Neuron (in vitro differentiated cells): ENCODE results near the gene BCR.

ENCODE experiments used
- H2AFZ ChIP-seq: one replicate; pipeline ENCODE4 v1.6.1; 2013; ENCODE audit warnings: low read depth, mild to moderate bottlenecking, inconsistent platforms, low read length, moderate library complexity
- H3K27me3 ChIP-seq: one replicate; pipeline ENCODE4 v1.6.1; 2013; ENCODE audit warnings: low read length; ENCODE audit not compliant: insufficient read depth
- H3K36me3 ChIP-seq: one replicate; pipeline ENCODE4 v1.6.1; 2013; ENCODE audit warnings: low read length; ENCODE audit not compliant: insufficient read depth
- H3K4me1 ChIP-seq: one replicate; pipeline ENCODE4 v1.6.1; 2013; ENCODE audit warnings: low read length; ENCODE audit not compliant: insufficient read depth
- H3K4me3 ChIP-seq: 2 replicates; pipeline ENCODE4 v1.5.1; 2013; ENCODE audit warnings: mild to moderate bottlenecking, low read length, moderate library complexity
- H3K9me3 ChIP-seq: one replicate; pipeline ENCODE4 v1.6.1; 2013; ENCODE audit warnings: low read length

Gene BCR

DNA sequence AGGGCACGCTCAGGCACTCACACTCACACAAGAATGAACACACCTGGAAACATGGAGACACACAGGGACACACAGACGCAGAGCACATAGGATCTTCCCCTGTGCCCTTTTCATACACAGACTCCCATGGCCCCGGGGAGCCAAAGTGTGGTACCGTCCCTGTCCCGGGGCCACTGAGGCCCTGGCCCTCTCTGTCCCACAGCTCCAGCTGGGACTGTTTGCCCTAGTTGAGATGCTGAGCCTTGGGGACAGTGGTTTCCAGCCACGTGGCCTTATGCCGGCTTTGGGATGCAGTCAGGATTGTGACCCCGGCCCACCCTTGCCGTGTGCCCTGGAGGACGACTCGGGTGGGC, 100.7 kb downstream of the BCR start:
- no peaks in the 10 kb centered on the region for H3K27me3 ChIP-seq
- H3K4me3 ChIP-seq = no peak overlapping the region
- H3K36me3 ChIP-seq = peaks cover 79% of the 10 kb centered on the region
- H3K9me3 ChIP-seq = no peaks in the 10 kb centered on the region
- H2AFZ ChIP-seq = no peak overlapping the region
- peaks cover 4% of the 10 kb centered on the region for H3K4me1 ChIP-seq

- H2AFZ ChIP-seq = no peak overlapping the region
- no peaks in the 10 kb centered on the region for H3K9me3 ChIP-seq
- no peak overlapping the region for H3K4me3 ChIP-seq
- peaks cover 4% of the 10 kb centered on the region for H3K4me1 ChIP-seq
- H3K36me3 ChIP-seq = peaks cover 78% of the 10 kb centered on the region
- no peaks in the 10 kb centered on the region for H3K27me3 ChIP-seq
Measured at GRCh38 chr22:23281406-23282088, 101.2 kb downstream of the BCR start.

DNA sequence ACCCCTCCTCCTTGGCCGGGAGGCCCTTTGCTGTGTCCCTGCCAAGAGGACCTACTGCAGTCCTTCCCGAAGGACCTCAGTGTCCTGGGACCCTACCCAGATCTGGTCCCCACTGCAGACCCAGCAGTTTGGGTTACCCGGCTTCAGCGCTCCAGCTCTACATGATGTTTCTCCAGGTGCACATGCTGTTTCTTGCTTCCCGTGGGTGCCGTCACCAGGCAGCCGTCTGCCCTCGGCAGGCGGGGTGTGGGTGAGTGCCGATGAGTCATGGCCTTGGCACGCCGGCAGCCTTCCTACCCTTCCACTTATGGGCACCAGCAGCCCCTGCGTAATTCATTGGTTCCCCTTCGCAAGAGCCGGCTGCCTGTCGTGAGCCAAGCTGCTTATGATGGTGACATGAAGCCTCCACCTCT, 101.8 kb downstream of the BCR start:
- H2AFZ ChIP-seq = no peak overlapping the region
- peaks cover 4% of the 10 kb centered on the region for H3K4me1 ChIP-seq
- no peak overlapping the region for H3K4me3 ChIP-seq
- peaks cover 77% of the 10 kb centered on the region for H3K36me3 ChIP-seq
- no peaks in the 10 kb centered on the region for H3K9me3 ChIP-seq
- no peaks in the 10 kb centered on the region for H3K27me3 ChIP-seq

DNA sequence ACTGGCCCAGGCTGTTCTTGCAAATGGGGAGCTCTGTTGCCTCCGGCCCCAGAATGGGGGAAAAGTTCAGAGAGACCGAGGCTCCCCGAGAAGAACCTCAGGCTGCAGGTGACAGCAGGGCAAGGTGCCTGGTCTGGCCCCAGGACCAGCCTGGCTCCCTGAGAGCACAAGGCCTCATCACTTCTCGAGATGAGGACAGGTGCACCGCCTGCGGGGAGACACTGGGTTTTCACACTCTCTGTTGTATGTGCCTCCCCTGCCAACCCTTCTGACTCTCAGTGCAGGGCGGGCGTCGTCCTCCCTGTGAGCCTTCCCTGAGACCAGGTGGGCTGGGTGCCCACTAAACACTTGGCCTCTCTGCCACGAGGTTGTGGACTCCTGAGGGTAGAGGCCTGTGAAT, 102.2 kb downstream of the BCR start:
- H2AFZ ChIP-seq = no peak overlapping the region
- H3K9me3 ChIP-seq = no peaks in the 10 kb centered on the region
- H3K4me3 ChIP-seq = no peak overlapping the region
- H3K4me1 ChIP-seq = peaks cover 4% of the 10 kb centered on the region
- peaks cover 77% of the 10 kb centered on the region for H3K36me3 ChIP-seq
- no peaks in the 10 kb centered on the region for H3K27me3 ChIP-seq

GRCh38 chr22:23282986-23283385, 102.7 kb downstream of the BCR start:
- Histone ChIP-seq H3K27me3 (no peaks in the 10 kb centered on the region), H3K36me3 (peaks cover 80% of the 10 kb centered on the region), H3K4me3 (no peak overlapping the region), H3K4me1 (peaks cover 4% of the 10 kb centered on the region), H2AFZ (no peak overlapping the region), H3K9me3 (no peaks in the 10 kb centered on the region)

- Histone ChIP-seq H3K36me3 (peaks cover 75% of the 10 kb centered on the region), H3K27me3 (no peaks in the 10 kb centered on the region), H3K4me1 (peaks cover 4% of the 10 kb centered on the region), H3K9me3 (no peaks in the 10 kb centered on the region), H2AFZ (no peak overlapping the region), H3K4me3 (no peak overlapping the region)
Measured at GRCh38 chr22:23283591-23284503, 103.5 kb downstream of the BCR start.

DNA sequence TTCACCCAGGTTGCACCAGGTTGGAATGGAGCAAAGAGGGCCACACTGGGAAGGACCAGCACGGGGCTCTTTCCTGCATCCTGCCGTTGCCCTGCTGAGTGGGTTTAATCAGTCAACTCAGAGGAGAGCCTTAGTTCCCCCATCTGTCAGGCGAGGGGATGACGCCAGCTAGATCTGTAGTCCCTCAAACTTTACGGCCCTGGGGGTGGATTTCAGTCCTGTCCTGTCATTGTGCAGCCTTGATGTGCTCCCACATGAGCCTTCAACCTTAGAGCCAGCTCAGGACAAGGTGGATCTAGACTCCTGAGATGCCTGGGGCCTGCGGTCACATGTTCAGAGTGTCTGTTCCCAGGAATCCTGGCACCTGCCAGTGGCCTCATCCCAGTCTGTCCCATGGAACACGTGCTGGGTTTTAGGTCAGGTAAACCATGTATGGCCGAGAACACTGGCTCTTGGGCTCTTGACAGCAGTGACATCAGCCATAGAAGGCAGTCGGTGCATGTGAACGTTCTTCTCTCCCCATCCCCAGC, 104.3 kb downstream of the BCR start:
- H3K4me3 ChIP-seq = no peak overlapping the region
- peaks cover 4% of the 10 kb centered on the region for H3K4me1 ChIP-seq
- no peaks in the 10 kb centered on the region for H3K27me3 ChIP-seq
- H2AFZ ChIP-seq = no peak overlapping the region
- H3K36me3 ChIP-seq = peaks cover 77% of the 10 kb centered on the region
- no peaks in the 10 kb centered on the region for H3K9me3 ChIP-seq

DNA sequence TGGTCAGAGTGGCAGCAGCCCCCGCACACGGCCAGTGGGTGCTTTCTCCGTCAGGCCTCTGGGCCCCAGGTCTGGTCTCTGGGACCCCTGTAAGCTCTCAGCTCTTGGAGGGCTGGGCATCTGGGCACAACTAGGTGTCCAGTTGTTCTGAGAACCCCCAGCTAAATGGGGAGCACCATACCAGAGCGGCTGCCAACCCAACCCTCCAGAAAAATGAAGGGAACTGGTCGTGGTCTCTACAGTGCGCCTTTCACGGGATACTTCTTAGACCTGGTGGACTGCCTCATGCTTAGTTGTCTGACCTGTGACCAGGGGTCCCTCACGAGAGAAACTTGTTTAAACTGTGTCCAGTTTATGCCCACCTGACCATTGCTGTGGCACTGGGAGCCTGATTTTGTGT, 104.9 kb downstream of the BCR start:
- no peak overlapping the region for H3K4me3 ChIP-seq

GRCh38 chr22:23285734-23286133, 105.4 kb downstream of the BCR start:
- Histone ChIP-seq H3K27me3 (no peaks in the 10 kb centered on the region), H3K4me1 (peaks cover 4% of the 10 kb centered on the region), H2AFZ (no peak overlapping the region), H3K36me3 (peaks cover 76% of the 10 kb centered on the region), H3K4me3 (no peak overlapping the region), H3K9me3 (no peaks in the 10 kb centered on the region)

More for the DNA sequence above, 104.9 kb downstream of the BCR start:
- no peak overlapping the region for H2AFZ ChIP-seq
- no peaks in the 10 kb centered on the region for H3K9me3 ChIP-seq
- no peaks in the 10 kb centered on the region for H3K27me3 ChIP-seq
- peaks cover 77% of the 10 kb centered on the region for H3K36me3 ChIP-seq
- H3K4me1 ChIP-seq = peaks cover 4% of the 10 kb centered on the region

GRCh38 chr22:23286296-23286695, 106.0 kb downstream of the BCR start:
- Histone ChIP-seq H3K27me3 (no peaks in the 10 kb centered on the region), H3K4me3 (no peak overlapping the region), H2AFZ (no peak overlapping the region), H3K36me3 (peaks cover 75% of the 10 kb centered on the region), H3K4me1 (peaks cover 4% of the 10 kb centered on the region), H3K9me3 (no peaks in the 10 kb centered on the region)

GRCh38 chr22:23287136-23288095, 107.1 kb downstream of the BCR start:
- Histone ChIP-seq H3K4me1 (no peaks in the 10 kb centered on the region), H3K27me3 (no peaks in the 10 kb centered on the region), H3K9me3 (no peaks in the 10 kb centered on the region), H2AFZ (no peak overlapping the region), H3K36me3 (peaks cover 80% of the 10 kb centered on the region), H3K4me3 (no peak overlapping the region)

DNA sequence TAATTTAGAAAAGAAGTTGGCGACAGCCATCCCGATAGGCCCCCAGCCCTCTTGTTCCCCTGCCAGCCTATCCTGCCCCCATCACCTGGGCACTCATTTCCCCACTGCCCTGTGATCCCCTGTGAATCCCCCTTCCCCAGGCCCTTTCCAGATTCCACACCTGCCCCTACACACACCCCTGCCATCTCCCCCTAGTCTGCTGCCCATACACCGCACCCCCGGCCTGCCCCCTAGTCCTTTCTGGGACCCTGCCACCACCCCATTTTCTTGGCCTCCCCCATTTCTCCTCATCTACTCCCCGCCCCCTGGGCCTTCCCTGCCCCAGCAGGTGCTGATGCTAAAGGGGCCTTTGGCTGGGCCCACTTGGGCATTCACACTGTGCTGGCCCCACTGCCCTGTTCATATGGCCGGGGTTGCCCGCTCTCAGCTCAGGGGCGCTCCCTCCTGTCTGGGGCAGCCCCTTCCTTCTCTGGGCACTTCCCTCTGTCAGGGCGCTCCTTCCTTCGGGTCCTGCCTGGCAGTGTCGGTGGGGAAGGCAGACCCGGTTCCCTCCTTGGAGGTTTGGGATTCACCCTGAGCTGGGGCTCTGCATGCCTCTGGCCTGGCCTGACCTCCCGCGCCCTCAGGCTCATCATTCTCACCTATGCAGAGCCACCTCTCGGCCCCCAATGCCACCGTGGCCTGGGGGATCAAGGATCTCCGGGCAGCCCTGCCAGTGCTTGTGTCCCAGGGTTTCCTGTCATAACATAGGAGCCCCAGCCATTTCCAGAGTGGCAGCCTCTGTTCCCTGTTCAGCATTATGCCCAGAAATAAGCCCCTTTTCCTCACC, 108.2 kb downstream of the BCR start:
- Histone ChIP-seq H3K27me3 (no peaks in the 10 kb centered on the region), H3K36me3 (peaks cover 81% of the 10 kb centered on the region), H3K4me3 (no peak overlapping the region), H2AFZ (no peak overlapping the region), H3K9me3 (no peaks in the 10 kb centered on the region), H3K4me1 (no peaks in the 10 kb centered on the region)
